ENCODE data around the gene AQP12B.
"Not testable (repeated sequence)": the region's sequence is repeated elsewhere in the genome, so short reads cannot be mapped to it uniquely, and the experiment has no call there.

AQP12B gene

GRCh38 chr2:240701091-240701735 lies 18.5 kb upstream of the AQP12B start:
- no peak for DNase-seq (ENCODE audit: low spot score)

- not testable (repeated sequence) for DNase-seq (ENCODE audit: low spot score)
Observed at GRCh38 chr2:240700616-240701015, 17.9 kb upstream of the AQP12B start.

GRCh38 chr2:240699835-240700234 lies 17.1 kb upstream of the AQP12B start:
- not testable (repeated sequence) for DNase-seq (ENCODE audit: low spot score)

GRCh38 chr2:240698852-240699561 lies 16.3 kb upstream of the AQP12B start:
- DNase-seq (ENCODE audit: low spot score): not testable (repeated sequence)

DNA sequence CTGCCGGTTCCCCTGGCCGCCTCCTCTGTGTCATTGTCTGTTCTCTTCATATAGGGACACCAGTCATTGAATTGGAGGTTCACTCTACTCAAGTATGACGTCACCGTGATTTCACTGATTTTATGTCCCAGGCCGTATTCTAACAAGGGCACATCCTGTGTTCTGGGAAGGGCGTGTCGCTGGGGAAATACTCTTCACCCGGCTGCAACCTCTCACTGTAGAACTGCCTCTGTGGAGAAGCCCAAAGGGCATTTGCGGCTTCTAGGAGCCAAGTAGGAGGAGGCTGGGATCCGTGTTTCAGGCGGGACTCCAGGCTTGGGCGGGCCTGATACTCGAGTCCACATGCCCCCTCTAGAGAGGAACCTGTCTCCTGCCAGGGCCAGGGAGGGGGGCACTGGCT lies 13.8 kb upstream of the AQP12B start:
- not testable (repeated sequence) for DNase-seq (ENCODE audit: low spot score)

GRCh38 chr2:240695593-240695992 lies 12.9 kb upstream of the AQP12B start:
- not testable (repeated sequence) for DNase-seq (ENCODE audit: low spot score)

DNA sequence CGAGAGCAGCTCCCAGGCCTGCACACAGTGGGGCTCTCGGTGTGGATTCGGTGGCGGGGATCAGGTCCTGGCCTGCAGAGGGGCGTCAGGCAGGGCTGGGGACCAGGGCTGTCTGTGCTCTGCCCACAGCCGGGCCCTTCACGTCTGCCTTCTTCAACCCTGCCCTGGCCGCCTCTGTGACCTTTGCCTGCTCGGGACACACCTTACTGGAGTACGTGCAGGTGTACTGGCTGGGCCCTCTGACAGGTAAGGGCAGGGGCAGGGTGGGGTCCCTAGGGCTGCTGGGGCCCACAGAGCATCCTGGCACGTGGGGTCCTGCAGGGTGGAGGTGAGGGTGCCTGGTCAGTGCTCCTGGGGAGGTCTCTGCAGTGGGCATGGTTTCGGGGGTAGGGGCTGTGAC lies 11.6 kb upstream of the AQP12B start:
- not testable (repeated sequence) for DNase-seq (ENCODE audit: low spot score)

DNA sequence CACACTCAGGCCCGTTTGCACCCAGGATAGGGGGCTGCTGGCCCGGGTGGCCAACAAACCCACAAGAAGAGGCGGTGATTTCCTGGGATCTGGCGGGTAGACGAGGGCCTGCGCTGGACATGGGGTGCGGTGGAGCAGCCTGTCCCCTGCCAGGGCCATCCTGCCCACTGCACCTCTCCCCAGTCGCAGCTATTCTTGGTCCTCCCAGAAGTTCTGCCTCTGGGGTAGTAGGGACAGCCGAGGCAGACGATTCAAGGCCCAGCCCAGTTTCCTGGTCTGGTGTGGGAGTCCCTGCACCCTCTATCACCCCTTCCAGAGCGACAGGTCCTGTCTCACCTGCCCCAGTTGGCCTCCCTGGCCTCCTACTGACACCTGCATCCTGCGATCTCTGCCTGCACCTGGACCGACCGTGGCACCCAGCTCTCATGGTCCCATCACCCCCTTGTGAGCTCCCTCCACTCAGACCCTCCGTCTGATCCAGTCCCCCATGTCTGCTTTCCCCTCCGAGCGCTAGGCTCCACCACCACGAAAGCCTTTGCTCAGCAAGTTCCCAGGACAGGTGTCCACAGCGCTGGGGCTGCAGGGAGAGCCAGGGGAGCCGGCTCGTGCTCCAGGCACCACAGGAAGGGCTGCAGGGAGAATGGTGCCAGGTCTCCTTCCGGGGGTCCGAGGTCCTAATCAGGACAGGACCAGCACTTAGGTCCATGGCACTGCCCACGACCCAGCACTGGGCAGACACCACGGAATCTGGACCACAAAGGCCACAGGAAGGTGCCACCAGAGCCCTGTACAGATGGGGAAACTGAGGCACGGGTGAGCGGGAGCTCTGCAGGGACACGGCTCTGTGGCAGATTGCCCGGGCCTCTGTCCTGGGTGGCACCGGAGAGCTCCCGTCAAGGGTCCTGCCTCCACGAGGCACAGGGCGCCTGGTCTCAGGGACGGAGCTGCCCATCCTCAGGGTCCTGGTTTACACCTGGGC lies 10.2 kb upstream of the AQP12B start:
- DNase-seq (ENCODE audit: low spot score): not testable (repeated sequence)

DNA sequence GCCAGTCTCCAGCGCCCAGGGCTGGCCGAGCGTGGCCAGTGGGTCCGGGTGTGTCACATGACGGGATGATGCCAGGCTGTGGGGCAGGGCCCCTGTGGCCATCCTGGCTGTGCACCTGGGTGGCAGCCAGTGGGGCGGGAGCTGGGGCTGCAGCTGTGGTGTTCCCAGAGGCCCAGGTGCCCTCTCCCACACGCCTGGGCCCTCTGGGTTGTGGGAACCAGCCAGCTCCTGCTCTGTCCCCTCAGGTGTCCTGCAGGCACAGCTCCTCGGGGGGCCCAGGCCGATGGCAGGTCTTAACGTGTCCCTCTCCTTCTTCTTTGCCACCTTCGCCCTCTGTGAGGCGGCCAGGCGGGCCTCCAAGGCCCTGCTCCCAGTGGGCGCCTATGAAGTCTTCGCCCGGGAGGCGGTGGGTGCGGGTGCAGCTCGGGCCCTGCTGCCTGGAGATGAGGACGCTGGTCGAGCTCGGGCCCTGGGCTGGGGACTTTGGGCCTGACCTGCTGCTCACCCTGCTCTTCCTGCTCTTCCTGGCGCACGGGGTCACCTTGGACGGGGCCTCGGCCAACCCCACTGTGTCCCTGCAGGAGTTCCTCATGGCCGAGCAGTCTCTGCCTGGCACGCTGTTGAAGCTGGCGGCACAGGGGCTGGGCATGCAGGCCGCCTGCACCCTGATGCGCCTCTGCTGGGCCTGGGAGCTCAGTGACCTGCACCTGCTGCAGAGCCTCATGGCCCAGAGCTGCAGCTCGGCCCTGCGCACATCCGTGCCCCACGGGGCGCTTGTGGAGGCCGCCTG lies 9.1 kb upstream of the AQP12B start, which contains the start of gene AQP12A:
AQP12A (plus strand) TSS at position 236 of the 790 bp plus-strand sequence; CDS start at position 284, 48 bp downstream.
- not testable (repeated sequence) for DNase-seq (ENCODE audit: low spot score)

DNA sequence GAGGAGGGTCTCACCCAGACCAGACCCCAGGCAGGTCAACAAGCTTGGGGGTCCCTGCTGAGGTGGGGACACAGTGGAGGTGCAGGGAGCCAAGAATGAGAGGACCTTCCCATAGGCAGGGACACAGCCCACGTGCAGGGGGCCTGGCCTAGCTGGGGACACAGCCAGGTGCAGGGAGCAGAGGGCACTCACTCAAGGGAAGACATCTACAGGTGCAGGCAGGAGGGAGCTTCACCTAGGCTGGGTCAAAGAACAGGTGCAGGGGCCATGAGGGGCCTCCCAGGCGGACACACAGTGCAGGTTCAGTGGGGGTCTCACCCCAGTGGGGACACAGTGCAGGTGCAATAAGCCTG lies 8.4 kb upstream of the AQP12B start:
- not testable (repeated sequence) for DNase-seq (ENCODE audit: low spot score)

- DNase-seq (ENCODE audit: low spot score): not testable (repeated sequence)
Observed at GRCh38 chr2:240690421-240691074, 7.9 kb upstream of the AQP12B start.

- DNase-seq (ENCODE audit: low spot score): no peak
Observed at GRCh38 chr2:240689975-240690374, 7.3 kb upstream of the AQP12B start.

DNA sequence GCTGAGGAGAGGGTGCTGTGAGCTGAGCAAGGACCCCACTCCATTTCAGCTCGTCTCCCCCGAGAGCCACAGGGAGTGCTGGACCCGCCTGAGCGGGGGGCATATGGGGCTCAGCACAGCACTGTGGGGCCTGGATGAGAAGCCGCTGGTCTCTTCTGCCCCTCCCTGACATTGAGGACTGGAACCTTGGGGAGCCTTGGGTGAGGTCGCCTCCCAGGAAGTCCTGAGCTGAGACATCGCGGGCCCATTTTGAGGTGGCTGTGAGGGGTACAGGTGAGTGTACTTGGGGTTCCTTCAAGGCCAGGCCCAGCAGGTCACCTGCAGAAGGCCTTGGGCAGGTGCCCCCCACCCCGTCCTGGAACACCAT lies 5.9 kb upstream of the AQP12B start:
- DNase-seq (ENCODE audit: low spot score): no peak

DNA sequence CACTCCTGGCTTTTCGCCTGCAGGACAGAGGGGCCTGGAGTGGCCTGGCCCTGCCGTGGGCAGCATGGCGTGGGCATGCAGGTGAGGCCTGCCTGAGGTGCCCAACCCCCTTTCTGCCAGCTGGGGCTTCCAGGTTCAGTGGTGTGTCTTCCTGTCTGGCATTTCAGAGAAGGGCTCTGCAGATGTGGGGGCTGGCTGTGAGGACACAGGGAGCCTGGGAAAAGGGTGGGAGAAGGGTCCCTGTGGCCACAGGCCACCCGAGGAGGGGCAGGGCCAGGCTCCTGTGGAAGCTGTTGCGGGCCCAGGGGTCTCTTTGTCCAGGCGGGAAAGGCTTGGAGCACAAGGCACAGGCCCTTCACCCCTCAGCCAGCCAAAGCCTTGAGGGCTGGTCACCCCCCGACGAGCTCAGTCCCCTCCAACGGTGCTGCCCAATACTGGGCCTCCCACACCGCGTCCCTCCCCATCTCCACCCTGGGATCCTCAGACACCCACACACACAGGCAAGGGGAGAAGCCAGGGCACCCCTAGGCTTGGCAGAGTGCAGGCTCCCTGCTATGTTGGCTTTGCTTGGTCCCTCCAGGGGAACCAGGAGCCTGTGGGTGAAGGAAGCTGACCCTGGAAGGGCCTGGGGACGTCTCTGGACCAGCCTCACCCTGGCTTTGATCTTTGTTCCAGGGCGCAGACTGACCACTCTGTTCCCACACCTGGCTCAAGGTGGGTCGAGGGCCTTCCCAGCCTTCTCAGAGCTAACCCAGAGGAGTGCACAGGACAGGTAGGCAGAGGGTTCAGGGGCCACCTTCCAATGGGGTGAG lies 5.3 kb upstream of the AQP12B start:
- DNase-seq (ENCODE audit: low spot score): no peak

GRCh38 chr2:240687045-240687740 lies 4.5 kb upstream of the AQP12B start:
- no peak for DNase-seq (ENCODE audit: low spot score)

DNA sequence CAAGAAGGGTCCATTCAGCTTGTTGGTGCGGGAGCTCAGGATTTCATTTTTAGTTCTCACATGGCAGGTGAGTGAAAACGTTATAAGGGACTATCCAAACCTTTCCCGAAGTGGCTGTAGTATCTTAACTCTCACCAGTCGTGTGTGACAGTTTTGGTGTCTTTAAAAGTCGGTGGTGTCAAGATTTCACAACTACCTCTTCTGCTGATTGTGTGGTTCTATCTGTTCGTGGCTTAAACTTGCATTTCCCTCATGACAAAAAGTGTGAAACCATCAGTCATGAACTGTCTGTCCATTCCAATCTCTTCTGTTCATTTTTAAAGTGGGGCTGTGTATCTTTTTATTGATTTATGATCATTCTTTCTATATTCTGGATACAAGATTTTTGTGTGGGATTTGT lies 3.8 kb upstream of the AQP12B start:
- DNase-seq (ENCODE audit: low spot score): no peak

DNA sequence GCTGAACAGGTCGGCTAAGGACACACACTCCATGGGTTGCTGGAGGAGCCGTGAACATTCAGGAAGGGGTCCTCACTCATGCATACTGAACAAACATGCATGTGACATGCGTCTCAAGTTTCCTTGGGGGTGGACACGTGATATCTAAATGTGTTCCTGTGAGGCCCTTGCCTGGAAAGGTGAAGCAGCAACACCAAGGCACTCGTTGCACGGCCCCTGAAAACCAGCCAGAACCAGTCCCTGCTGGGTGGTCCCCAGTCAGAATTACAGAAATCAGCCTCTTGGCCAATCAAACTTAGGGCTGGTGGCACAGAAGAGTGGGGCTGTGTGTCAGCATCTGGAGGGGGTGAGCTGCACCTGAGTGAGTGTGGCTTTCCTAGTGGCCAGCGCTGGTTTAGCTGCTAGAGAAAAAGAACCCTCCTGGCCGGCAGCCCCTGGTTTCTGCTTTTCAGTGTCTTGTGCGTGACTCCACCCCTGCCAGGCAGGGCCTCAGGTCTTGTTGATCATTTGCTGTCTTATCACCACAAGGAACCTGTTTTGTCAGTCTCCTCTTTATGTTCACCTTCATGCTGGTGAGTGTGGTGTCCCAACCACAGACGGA lies 3.2 kb upstream of the AQP12B start:
- no peak for DNase-seq (ENCODE audit: low spot score)

DNA sequence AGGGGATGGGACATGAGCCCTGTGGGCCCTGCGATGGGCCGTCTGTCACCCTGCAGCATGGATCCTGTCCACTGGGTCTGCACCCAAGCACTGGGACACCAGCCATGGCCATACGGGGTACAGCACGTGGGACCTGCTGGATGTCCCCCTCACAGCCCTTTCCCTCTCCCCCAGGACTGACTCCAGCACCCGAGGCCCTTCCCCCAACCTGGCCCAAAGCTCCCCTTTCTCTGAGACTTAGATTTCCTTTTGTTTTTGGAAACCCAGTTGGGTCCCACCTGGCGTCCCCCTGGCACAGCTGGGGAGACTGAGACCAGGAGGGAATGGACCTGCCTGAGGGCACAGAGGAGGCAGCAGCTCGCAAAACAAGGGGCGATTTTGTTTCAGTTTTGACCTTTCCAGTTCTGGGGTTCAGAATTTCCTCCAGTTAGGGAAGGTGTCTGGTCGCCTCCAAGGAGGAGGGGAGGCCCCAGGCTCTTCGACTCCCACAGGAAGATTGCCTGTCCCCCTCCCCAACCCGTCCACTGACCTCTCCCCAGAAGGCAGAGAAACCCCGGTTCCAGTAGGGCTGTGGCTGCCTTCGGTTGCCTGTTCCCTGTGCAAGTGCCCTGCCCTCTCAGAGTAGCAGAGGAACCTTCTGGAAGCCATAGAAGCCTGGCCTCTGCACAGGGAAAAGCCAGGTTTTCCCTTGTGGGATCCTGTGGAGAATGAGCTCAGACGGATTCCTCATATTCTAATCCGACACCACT lies 1.5 kb upstream of the AQP12B start:
- DNase-seq (ENCODE audit: low spot score): not testable (repeated sequence)

All from kidney capillary endothelial cell (primary cell).